ENCODE data around the gene CABP1. TPM values are rescaled to one million over a fixed set of nuclear protein-coding genes. Genes with fewer than 3 reads are reported as not detected.
A peak's percentile ranks its signal among the peaks of the same experiment; 100 is the strongest.

The CABP1 gene
- total RNA-seq, 1 donor from 2014 or later: 0.47 TPM

DNA sequence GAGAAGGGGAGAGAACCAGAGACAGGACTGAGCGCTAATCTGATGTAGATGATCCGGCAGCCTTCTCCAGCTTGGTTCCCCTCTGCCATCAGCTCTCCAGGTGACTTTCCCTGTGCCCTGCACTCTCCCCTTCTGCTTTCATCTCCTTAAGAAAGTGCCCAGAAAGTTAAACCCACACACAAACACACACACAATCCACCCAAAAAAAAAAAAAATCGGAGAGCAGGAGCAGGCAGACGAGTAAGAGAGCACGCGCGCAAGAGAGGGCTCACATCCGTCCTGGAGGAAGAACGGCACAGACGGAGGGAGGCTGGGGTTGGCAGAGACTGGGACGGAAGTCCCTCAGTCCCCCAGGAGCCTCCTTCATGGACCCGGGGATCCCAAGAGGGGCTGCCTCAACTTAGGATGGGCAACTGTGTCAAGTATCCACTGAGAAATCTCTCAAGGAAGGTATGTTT lies 9.8 kb downstream of the CABP1 start:
- DNase-seq (ENCODE audit: low spot score): no peak
- Mint-ChIP-seq H3K27ac (peak overlapping the region; percentile 82), H3K9me3 (no peaks in the 10 kb centered on the region), H3K4me3 (peak overlapping the region; percentile 59), H3K36me3 (no peaks in the 10 kb centered on the region), H3K27me3 (ENCODE audit: insufficient read depth, low read depth) (peaks cover 25% of the 10 kb centered on the region), H3K4me1 (peaks cover 63% of the 10 kb centered on the region)
- Histone ChIP-seq H3K27me3 (peaks cover 16% of the 10 kb centered on the region), H4K20me1 (ENCODE audit: low read depth) (no peaks in the 10 kb centered on the region), H3K36me3 (no peaks in the 10 kb centered on the region), H3K9me3 (ENCODE audit: low read depth) (no peaks in the 10 kb centered on the region), H3K4me2 (peak overlapping the region; percentile 81), H3K9ac (no peak overlapping the region), H3K4me3 (no peak overlapping the region), H3F3A (ENCODE audit: low read depth) (peaks cover 19% of the 10 kb centered on the region), H2AFZ (replicated peaks) (no peak overlapping the region), H3K27ac (no peak overlapping the region), H3K79me2 (ENCODE audit: low read depth) (no peaks in the 10 kb centered on the region), H3K4me1 (peaks cover 30% of the 10 kb centered on the region)
- TF ChIP-seq EZH2phosphoT487 (IDR thresholded peaks at IDR 0.05) (no peak), EZH2 (IDR thresholded peaks at IDR 0.05) (no peak), CTCF (IDR thresholded peaks at IDR 0.05) (no peak)

- peaks cover 30% of the 10 kb centered on the region for H3K4me1 ChIP-seq
- TF ChIP-seq EZH2 (IDR thresholded peaks at IDR 0.05) (no peak), EZH2phosphoT487 (IDR thresholded peaks at IDR 0.05) (no peak), CTCF (IDR thresholded peaks at IDR 0.05) (no peak)
- peaks cover 62% of the 10 kb centered on the region for H3K4me1 Mint-ChIP-seq
- H3K9me3 Mint-ChIP-seq: no peaks in the 10 kb centered on the region
- H3K4me2 ChIP-seq: peak overlapping the region; percentile 65
- H4K20me1 ChIP-seq (ENCODE audit: low read depth): no peaks in the 10 kb centered on the region
- no peaks in the 10 kb centered on the region for H3K79me2 ChIP-seq (ENCODE audit: low read depth)
- peak; percentile 34 for DNase-seq (ENCODE audit: low spot score)
- no peaks in the 10 kb centered on the region for H3K9me3 ChIP-seq (ENCODE audit: low read depth)
- H3K27me3 Mint-ChIP-seq (ENCODE audit: insufficient read depth, low read depth): peaks cover 17% of the 10 kb centered on the region
- no peak overlapping the region for H2AFZ ChIP-seq (replicated peaks)
- no peak overlapping the region for H3K27ac Mint-ChIP-seq
- peaks cover 19% of the 10 kb centered on the region for H3F3A ChIP-seq (ENCODE audit: low read depth)
- no peak overlapping the region for H3K27ac ChIP-seq
- no peak overlapping the region for H3K9ac ChIP-seq
- no peaks in the 10 kb centered on the region for H3K36me3 ChIP-seq
- peak overlapping the region; percentile 27 for H3K4me3 Mint-ChIP-seq
- H3K27me3 ChIP-seq: peaks cover under 1% of the 10 kb centered on the region
- H3K36me3 Mint-ChIP-seq: no peaks in the 10 kb centered on the region
- H3K4me3 ChIP-seq: no peak overlapping the region
Observed at GRCh38 chr12:120651821-120652220, 11.4 kb downstream of the CABP1 start.

DNA sequence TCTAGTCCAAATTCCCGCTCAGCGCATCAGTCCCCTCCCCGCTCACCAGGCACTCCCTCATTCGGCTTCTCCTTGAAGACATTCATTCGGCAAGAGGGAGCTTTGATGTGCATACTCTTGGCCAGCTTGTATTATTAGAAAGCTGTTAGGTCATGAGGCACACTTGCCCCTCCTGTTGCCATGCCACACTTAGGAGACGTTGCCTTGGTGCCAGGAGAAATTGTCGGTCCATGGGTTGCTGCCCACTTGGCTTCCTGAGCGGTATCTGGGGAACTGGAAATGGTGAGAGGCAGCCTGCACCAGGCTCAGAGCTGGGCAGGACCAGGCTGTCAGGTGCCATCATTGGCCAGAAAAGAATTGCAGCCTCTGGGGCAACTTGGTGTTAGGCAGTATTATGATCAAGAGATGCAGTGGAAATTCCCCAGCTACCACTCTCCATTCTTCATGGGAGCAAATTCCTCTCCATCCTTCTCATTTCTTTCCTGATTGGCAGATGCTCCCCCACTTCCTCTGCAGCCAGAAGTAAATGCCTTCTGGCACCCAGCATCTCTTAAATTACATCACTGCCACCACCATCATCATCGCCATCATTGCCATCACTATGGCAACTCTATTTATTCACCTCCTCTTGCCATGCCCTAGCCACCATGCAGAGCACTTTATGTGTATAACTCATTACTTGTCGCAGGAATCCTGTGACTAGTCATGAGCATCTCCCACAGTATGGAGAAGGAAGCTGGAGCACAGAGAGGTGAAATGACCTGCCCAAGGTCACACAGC lies 12.4 kb downstream of the CABP1 start:
- peaks cover 14% of the 10 kb centered on the region for H3K27me3 Mint-ChIP-seq (ENCODE audit: insufficient read depth, low read depth)
- Histone ChIP-seq H3F3A (ENCODE audit: low read depth) (peaks cover 19% of the 10 kb centered on the region), H3K4me3 (no peak overlapping the region), H4K20me1 (ENCODE audit: low read depth) (no peaks in the 10 kb centered on the region), H3K27ac (no peak overlapping the region), H3K27me3 (no peaks in the 10 kb centered on the region), H2AFZ (replicated peaks) (no peak overlapping the region), H3K9ac (no peak overlapping the region), H3K4me2 (no peak overlapping the region), H3K9me3 (ENCODE audit: low read depth) (no peaks in the 10 kb centered on the region), H3K36me3 (no peaks in the 10 kb centered on the region), H3K4me1 (peaks cover 30% of the 10 kb centered on the region), H3K79me2 (ENCODE audit: low read depth) (no peaks in the 10 kb centered on the region)
- TF ChIP-seq EZH2phosphoT487 (IDR thresholded peaks at IDR 0.05): no peak
- TF ChIP-seq EZH2 (IDR thresholded peaks at IDR 0.05): no peak
- TF ChIP-seq CTCF (IDR thresholded peaks at IDR 0.05): no peak
- DNase-seq (ENCODE audit: low spot score): no peak
- H3K4me1 Mint-ChIP-seq: peaks cover 59% of the 10 kb centered on the region
- H3K27ac Mint-ChIP-seq: no peak overlapping the region
- peak overlapping the region; percentile 33 for H3K4me3 Mint-ChIP-seq
- no peaks in the 10 kb centered on the region for H3K36me3 Mint-ChIP-seq
- H3K9me3 Mint-ChIP-seq: no peaks in the 10 kb centered on the region

Measured in neural progenitor cell (in vitro differentiated cells).